Stimulated activated naive B cell treated with anti-CD40 and anti-IgM and Interleukin-4, amounts not matched to agents 10 μg/mL and 1 μg/mL and 100 μg/mL, for 72 hours (primary cell): Measurements from ENCODE around the gene SLC35A3.

Experiments used
- ATAC-seq, 2 donors: fragments of 150-1000 bp; cut with Tn5 transposase; replicated peaks; 2 replicates each; pipeline ENCODE4 v1.10.0; 2021; ENCODE audit warnings: moderate library complexity in 1 of 2
- DNase-seq: peaks from one replicate; pipeline ENCODE4 v3.0.0; 2021
- H3K27ac Mint-ChIP-seq: one replicate; pipeline ENCODE4 v1.8.0; 2022; ENCODE audit warnings: mild to moderate bottlenecking, mixed read lengths
- H3K27me3 Mint-ChIP-seq, 2 donors: one replicate each; pipeline ENCODE4 v1.8.0; 2022; ENCODE audit warnings: mixed read lengths in 2 of 2
- H3K36me3 Mint-ChIP-seq, 2 donors: one replicate each; pipeline ENCODE4 v1.8.0; 2022; ENCODE audit warnings: mixed read lengths in 2 of 2, mild to moderate bottlenecking in 1 of 2
- H3K4me1 Mint-ChIP-seq, 2 donors: one replicate each; pipeline ENCODE4 v1.8.0; 2022; ENCODE audit warnings: mixed read lengths in 2 of 2, mild to moderate bottlenecking in 1 of 2
- H3K4me3 Mint-ChIP-seq, 2 donors: one replicate each; pipeline ENCODE4 v1.8.0; 2022; ENCODE audit warnings: mild to moderate bottlenecking in 2 of 2, mixed read lengths in 2 of 2, moderate library complexity in 1 of 2
- H3K9me3 Mint-ChIP-seq, 2 donors: one replicate each; pipeline ENCODE4 v1.8.0; 2022; ENCODE audit warnings: mixed read lengths in 2 of 2, mild to moderate bottlenecking in 1 of 2

Gene SLC35A3

GRCh38 chr1:99992044-99992722 lies 22.4 kb downstream of the SLC35A3 start:
- Mint-ChIP-seq H3K9me3 (peaks cover 4 to 5% of the 10 kb centered on the region in 2 donors), H3K4me3 (no peak overlapping the region), H3K36me3 (peaks cover 29 to 56% of the 10 kb centered on the region in 2 donors), H3K27me3 (no peaks in the 10 kb centered on the region), H3K4me1 (no peaks in the 10 kb centered on the region), H3K27ac (no peak overlapping the region)
- ATAC-seq (no peak), DNase-seq (no peak)

GRCh38 chr1:99992760-99993467 lies 23.1 kb downstream of the SLC35A3 start:
- H3K27ac Mint-ChIP-seq = no peak overlapping the region
- ATAC-seq = no peak
- no peak for DNase-seq
- H3K27me3 Mint-ChIP-seq = no peaks in the 10 kb centered on the region
- no peaks in the 10 kb centered on the region for H3K4me1 Mint-ChIP-seq
- H3K36me3 Mint-ChIP-seq = peaks cover 29 to 56% of the 10 kb centered on the region in 2 donors
- peaks cover 4 to 5% of the 10 kb centered on the region in 2 donors for H3K9me3 Mint-ChIP-seq
- H3K4me3 Mint-ChIP-seq = no peak overlapping the region

GRCh38 chr1:99993468-99993845 lies 23.7 kb downstream of the SLC35A3 start:
- Mint-ChIP-seq H3K9me3 (peaks cover 4 to 5% of the 10 kb centered on the region in 2 donors), H3K27me3 (no peaks in the 10 kb centered on the region), H3K4me3 (no peak overlapping the region), H3K36me3 (peaks cover 29 to 59% of the 10 kb centered on the region in 2 donors), H3K27ac (no peak overlapping the region), H3K4me1 (no peaks in the 10 kb centered on the region)
- no peak for ATAC-seq
- DNase-seq = no peak

GRCh38 chr1:99994496-99994895 lies 24.7 kb downstream of the SLC35A3 start:
- Mint-ChIP-seq H3K36me3 (peaks cover 29 to 56% of the 10 kb centered on the region in 2 donors), H3K9me3 (peaks cover 4 to 5% of the 10 kb centered on the region in 2 donors), H3K27ac (no peak overlapping the region), H3K4me3 (no peak overlapping the region), H3K27me3 (no peaks in the 10 kb centered on the region), H3K4me1 (no peaks in the 10 kb centered on the region)
- DNase-seq = no peak
- no peak for ATAC-seq

- H3K4me3 Mint-ChIP-seq = no peak overlapping the region
Observed at GRCh38 chr1:99996951-99997350, 27.2 kb downstream of the SLC35A3 start.

GRCh38 chr1:100001462-100001861 lies 31.7 kb downstream of the SLC35A3 start:
- Mint-ChIP-seq H3K4me3 (no peak overlapping the region), H3K9me3 (peaks cover 8% of the 10 kb centered on the region in 2 donors), H3K27me3 (no peaks in the 10 kb centered on the region), H3K36me3 (peaks cover 48 to 56% of the 10 kb centered on the region in 2 donors), H3K4me1 (peaks cover 3 to 12% of the 10 kb centered on the region in 2 donors), H3K27ac (no peak overlapping the region)
- ATAC-seq = no peak
- DNase-seq = no peak

More at GRCh38 chr1:99996951-99997350, 27.2 kb downstream of the SLC35A3 start:
- DNase-seq (no peak), ATAC-seq (no peak)
- Mint-ChIP-seq H3K27ac (no peak overlapping the region), H3K4me1 (peaks cover 2% of the 10 kb centered on the region in 2 donors), H3K27me3 (no peaks in the 10 kb centered on the region), H3K9me3 (peaks cover 1 to 5% of the 10 kb centered on the region in 2 donors), H3K36me3 (peaks cover 31 to 55% of the 10 kb centered on the region in 2 donors)

- no peak for ATAC-seq
- no peak overlapping the region for H3K4me3 Mint-ChIP-seq
Observed at GRCh38 chr1:100005424-100005823, 35.6 kb downstream of the SLC35A3 start.

GRCh38 chr1:100006688-100007087 lies 36.9 kb downstream of the SLC35A3 start:
- Mint-ChIP-seq H3K4me3 (no peak overlapping the region), H3K36me3 (peaks cover 37 to 45% of the 10 kb centered on the region in 2 donors), H3K27ac (no peak overlapping the region), H3K27me3 (no peaks in the 10 kb centered on the region), H3K4me1 (peaks cover 1 to 12% of the 10 kb centered on the region in 2 donors), H3K9me3 (peaks cover 8% of the 10 kb centered on the region in 2 donors)
- ATAC-seq (no peak), DNase-seq (no peak)

More at GRCh38 chr1:100005424-100005823, 35.6 kb downstream of the SLC35A3 start:
- H3K36me3 Mint-ChIP-seq = peaks cover 44 to 54% of the 10 kb centered on the region in 2 donors
- peaks cover 8% of the 10 kb centered on the region in 2 donors for H3K9me3 Mint-ChIP-seq
- no peaks in the 10 kb centered on the region for H3K27me3 Mint-ChIP-seq
- H3K27ac Mint-ChIP-seq = no peak overlapping the region
- DNase-seq = no peak
- H3K4me1 Mint-ChIP-seq = peaks cover 3 to 12% of the 10 kb centered on the region in 2 donors

- no peak overlapping the region for H3K27ac Mint-ChIP-seq
Observed at GRCh38 chr1:100009458-100009857, 39.7 kb downstream of the SLC35A3 start.

GRCh38 chr1:100010804-100011203 lies 41.0 kb downstream of the SLC35A3 start:
- H3K9me3 Mint-ChIP-seq = peaks cover under 1 to 3% of the 10 kb centered on the region in 2 donors
- peaks cover 9 to 18% of the 10 kb centered on the region in 2 donors for H3K36me3 Mint-ChIP-seq
- no peaks in the 10 kb centered on the region for H3K4me1 Mint-ChIP-seq
- no peak overlapping the region for H3K4me3 Mint-ChIP-seq
- no peak for DNase-seq
- ATAC-seq = no peak
- no peaks in the 10 kb centered on the region for H3K27me3 Mint-ChIP-seq
- no peak overlapping the region for H3K27ac Mint-ChIP-seq

More at GRCh38 chr1:100009458-100009857, 39.7 kb downstream of the SLC35A3 start:
- Mint-ChIP-seq H3K27me3 (no peaks in the 10 kb centered on the region), H3K4me3 (no peak overlapping the region), H3K9me3 (peaks cover 4 to 8% of the 10 kb centered on the region in 2 donors), H3K4me1 (no peaks in the 10 kb centered on the region), H3K36me3 (peaks cover 20 to 30% of the 10 kb centered on the region in 2 donors)
- DNase-seq (no peak), ATAC-seq (no peak)

GRCh38 chr1:100019220-100019619 lies 49.4 kb downstream of the SLC35A3 start:
- Mint-ChIP-seq H3K27me3 (no peaks in the 10 kb centered on the region), H3K4me3 (no peak overlapping the region), H3K4me1 (no peaks in the 10 kb centered on the region), H3K9me3 (no peaks in the 10 kb centered on the region), H3K36me3 (peaks cover 13 to 27% of the 10 kb centered on the region in 2 donors), H3K27ac (no peak overlapping the region)
- DNase-seq (no peak), ATAC-seq (no peak)

GRCh38 chr1:100023482-100023881 lies 53.7 kb downstream of the SLC35A3 start:
- Mint-ChIP-seq H3K9me3 (no peaks in the 10 kb centered on the region), H3K4me3 (no peak overlapping the region), H3K27ac (no peak overlapping the region), H3K4me1 (no peaks in the 10 kb centered on the region), H3K36me3 (peaks cover 12 to 21% of the 10 kb centered on the region in 2 donors), H3K27me3 (no peaks in the 10 kb centered on the region)
- no peak for DNase-seq
- ATAC-seq = no peak

- no peak overlapping the region for H3K27ac Mint-ChIP-seq
- no peaks in the 10 kb centered on the region for H3K4me1 Mint-ChIP-seq
- H3K9me3 Mint-ChIP-seq = no peaks in the 10 kb centered on the region
- ATAC-seq = no peak
- no peaks in the 10 kb centered on the region for H3K27me3 Mint-ChIP-seq
- no peak overlapping the region for H3K4me3 Mint-ChIP-seq
- peaks cover 10 to 16% of the 10 kb centered on the region in 2 donors for H3K36me3 Mint-ChIP-seq
- no peak for DNase-seq
Observed at GRCh38 chr1:100027212-100027611, 57.4 kb downstream of the SLC35A3 start.

- Mint-ChIP-seq H3K9me3 (no peaks in the 10 kb centered on the region), H3K36me3 (peaks cover 7 to 11% of the 10 kb centered on the region in 2 donors), H3K4me1 (no peaks in the 10 kb centered on the region), H3K4me3 (no peak overlapping the region), H3K27ac (no peak overlapping the region), H3K27me3 (no peaks in the 10 kb centered on the region)
- ATAC-seq (no peak), DNase-seq (no peak)
Observed at GRCh38 chr1:100028765-100029164, 59.0 kb downstream of the SLC35A3 start.

- Mint-ChIP-seq H3K4me1 (peaks cover 11 to 17% of the 10 kb centered on the region in 2 donors), H3K27me3 (no peaks in the 10 kb centered on the region), H3K4me3 (no peak overlapping the region), H3K9me3 (peaks cover 0 to 2% of the 10 kb centered on the region in 2 donors), H3K36me3 (peaks cover 11 to 24% of the 10 kb centered on the region in 2 donors), H3K27ac (no peak overlapping the region)
- DNase-seq (no peak), ATAC-seq (no peak)
Observed at GRCh38 chr1:100034470-100034869, 64.7 kb downstream of the SLC35A3 start.
